IMR-90 (cell line): ENCODE data around the gene BCAP31. TPM values are rescaled to one million over a fixed set of nuclear protein-coding genes. Genes with fewer than 3 reads are reported as not detected.
A peak's percentile ranks its signal among the peaks of the same experiment; 100 is the strongest.

ENCODE experiments used
- ATAC-seq: fragments of 200-7000 bp; cut with Tn5 transposase; 2 replicates; pipeline ENCODE4 v1.9.1; 2020; ENCODE audit warnings: low read depth, mild to moderate bottlenecking, moderate library complexity
- BruUV-seq: library from RNA; stranded (reverse); fragments of 400-500 nt; replicated peaks from 2 replicates; lab custom pipeline; 2021; lab: Mats Ljungman, UMichigan
- CTCF ChIA-PET: fragments of 300-600 bp; formaldehyde crosslinking; extraction: SDS; loops from one replicate; lab custom pipeline; 2021; ENCODE audit warnings: antibody characterized with exemption; lab: Yijun Ruan, JAX
- POLR2A ChIA-PET: fragments of 300-600 bp; sonication (Branson Sonifier 250); formaldehyde crosslinking; loops from one replicate; lab custom pipeline; 2022; ENCODE audit warnings: antibody characterized with exemption; ENCODE audit not compliant: unreplicated experiment; lab: Charles Lee
- DNase-seq: peaks from one replicate; pipeline ENCODE4 v3.0.0; 2013
- H2AFZ ChIP-seq: replicated peaks from 2 replicates; pipeline ENCODE3; 2013; ENCODE audit warnings: low read length, mild to moderate bottlenecking; ENCODE audit not compliant: poor library complexity
- H2AK5ac ChIP-seq: 2 replicates; pipeline ENCODE4 v1.6.1; 2013; ENCODE audit warnings: low read depth, low read length, inconsistent platforms
- H2AK9ac ChIP-seq: replicated peaks from 2 replicates; pipeline ENCODE3; 2013; ENCODE audit warnings: mild to moderate bottlenecking, low read depth, low read length, moderate library complexity; ENCODE audit not compliant: poor library complexity
- H2BK120ac ChIP-seq: 2 replicates; pipeline ENCODE4 v1.6.1; 2013; ENCODE audit warnings: low read depth, low read length, inconsistent platforms
- H2BK15ac ChIP-seq: 3 replicates; pipeline ENCODE4 v1.6.1; 2013; ENCODE audit warnings: low read depth, low read length, inconsistent platforms
- H2BK20ac ChIP-seq: 2 replicates; pipeline ENCODE4 v1.6.1; 2013; ENCODE audit warnings: low read depth, mild to moderate bottlenecking, inconsistent platforms, low read length, moderate library complexity
- H2BK5ac ChIP-seq: 2 replicates; pipeline ENCODE4 v1.6.1; 2013; ENCODE audit warnings: mild to moderate bottlenecking, low read depth, low read length, inconsistent platforms; ENCODE audit not compliant: poor library complexity, severe bottlenecking
- H3K14ac ChIP-seq: replicated peaks from 2 replicates; pipeline ENCODE4 v1.6.1; 2013; ENCODE audit warnings: low read depth, low read length, inconsistent platforms
- H3K18ac ChIP-seq: 2 replicates; pipeline ENCODE4 v1.6.1; 2013; ENCODE audit warnings: low read depth, low read length, control low read depth
- H3K23ac ChIP-seq: 2 replicates; pipeline ENCODE4 v1.6.1; 2013; ENCODE audit warnings: low read depth, low read length, inconsistent platforms
- H3K27ac ChIP-seq: 2 replicates; pipeline ENCODE4 v1.5.1; 2013; ENCODE audit warnings: mild to moderate bottlenecking, control low read depth, low read length; ENCODE audit not compliant: insufficient read depth
- H3K27me3 ChIP-seq: 2 replicates; pipeline ENCODE4 v1.6.1; 2013; ENCODE audit warnings: low read length; ENCODE audit not compliant: control insufficient read depth, insufficient read depth
- H3K36me3 ChIP-seq: 2 replicates; pipeline ENCODE4 v1.6.1; 2013; ENCODE audit warnings: low read length, mixed read lengths; ENCODE audit not compliant: control insufficient read depth, insufficient read depth
- H3K4ac ChIP-seq: 2 replicates; pipeline ENCODE4 v1.6.1; 2013; ENCODE audit warnings: low read depth, low read length, inconsistent platforms
- H3K4me1 ChIP-seq: 2 replicates; pipeline ENCODE4 v1.6.1; 2013; ENCODE audit warnings: low read length, mixed read lengths; ENCODE audit not compliant: control insufficient read depth, insufficient read depth
- H3K4me2 ChIP-seq: 2 replicates; pipeline ENCODE4 v1.6.1; 2013; ENCODE audit warnings: low read depth, mild to moderate bottlenecking, control low read depth, low read length, moderate library complexity
- H3K4me3 ChIP-seq: 2 replicates; pipeline ENCODE4 v1.5.1; 2013; ENCODE audit warnings: low read depth, mild to moderate bottlenecking, control low read depth, low read length, moderate library complexity; ENCODE audit not compliant: insufficient read depth
- H3K56ac ChIP-seq: 2 replicates; pipeline ENCODE4 v1.6.1; 2013; ENCODE audit warnings: low read length, inconsistent platforms; ENCODE audit not compliant: insufficient read depth; ENCODE audit errors: extremely low read depth
- H3K79me1 ChIP-seq, 2 experiments: 2 replicates each; pipeline ENCODE4 v1.6.1; 2013; ENCODE audit warnings: low read length in 2 of 2, inconsistent platforms in 1 of 2, low read depth in 1 of 2
- H3K9ac ChIP-seq: 2 replicates; pipeline ENCODE4 v1.6.1; 2013; ENCODE audit warnings: low read depth, low read length, control low read depth
- H3K9me1 ChIP-seq: 2 replicates; pipeline ENCODE4 v1.6.1; 2013; ENCODE audit warnings: low read length, inconsistent platforms; ENCODE audit not compliant: insufficient read depth
- H3K9me3 ChIP-seq: 2 replicates; pipeline ENCODE4 v1.6.1; 2013; ENCODE audit warnings: low read length; ENCODE audit not compliant: control insufficient read depth, insufficient read depth
- H4K20me1 ChIP-seq: 2 replicates; pipeline ENCODE4 v1.6.1; 2013; ENCODE audit warnings: low read length, inconsistent platforms; ENCODE audit not compliant: insufficient read depth
- H4K5ac ChIP-seq: 2 replicates; pipeline ENCODE4 v1.6.1; 2013; ENCODE audit warnings: mild to moderate bottlenecking, low read depth, low read length, control low read depth
- H4K8ac ChIP-seq, 2 experiments: 2 replicates each; pipeline ENCODE4 v1.6.1; 2013; ENCODE audit warnings: low read depth in 2 of 2, low read length in 2 of 2, control low read depth in 1 of 2, inconsistent platforms in 1 of 2
- H4K91ac ChIP-seq: 2 replicates; pipeline ENCODE4 v1.6.1; 2013; ENCODE audit warnings: low read depth, low read length, inconsistent platforms; ENCODE audit not compliant: insufficient read depth
- BHLHE40 ChIP-seq: fragments of 150-350 bp; IDR thresholded peaks from 2 replicates; pipeline ENCODE4 v1.6.1; 2016; ENCODE audit warnings: mild to moderate bottlenecking, low read depth, low read length
- CEBPB ChIP-seq: IDR thresholded peaks from 2 replicates; pipeline ENCODE4 v1.6.1; 2012; ENCODE audit warnings: low read depth, low read length, improper control_type of control experiment
- FOS ChIP-seq: fragments of 150-350 bp; IDR thresholded peaks from 2 replicates; pipeline ENCODE4 v1.6.1; 2016; ENCODE audit warnings: low read depth, low read length
- MAFK ChIP-seq: IDR thresholded peaks from 2 replicates; pipeline ENCODE4 v1.6.1; 2012; ENCODE audit warnings: low read depth, low read length, improper control_type of control experiment
- MXI1 ChIP-seq: IDR thresholded peaks from 2 replicates; pipeline ENCODE4 v1.6.1; 2012; ENCODE audit warnings: low read depth, mild to moderate bottlenecking, low read length, moderate library complexity, borderline replicate concordance
- NFE2L2 ChIP-seq: fragments of 150-350 bp; IDR thresholded peaks from 2 replicates; pipeline ENCODE4 v1.6.1; 2016; ENCODE audit warnings: low read depth, mild to moderate bottlenecking, low read length
- POLR2A ChIP-seq: IDR thresholded peaks from 2 replicates; pipeline ENCODE4 v1.6.1; 2012; ENCODE audit warnings: mild to moderate bottlenecking, low read depth, low read length
- WGBS, 2 experiments: methylation state at CpG; one replicate each; pipeline versions ENCODE4 v1.1.5 to v1.1.7; 2013; ENCODE audit warnings: missing lambda C conversion rate in 2 of 2; ENCODE audit not compliant: insufficient read length in 1 of 2; ENCODE audit errors: extremely low coverage in 2 of 2; 5-methylcytosine and 5-hydroxymethylcytosine counted together
- dilution Hi-C: fragments of 300-500 bp; cut with HindIII; formaldehyde crosslinking; loops from one replicate; pipeline ENCODE4 v1.14.3; 2018; ENCODE audit warnings: low sequenced_read_pairs; ENCODE audit not compliant: unreplicated experiment
- in situ Hi-C: fragments of 300-500 bp; cut with MboI; formaldehyde crosslinking; loops from 3 replicates; pipeline ENCODE4 v1.14.3; 2019; ENCODE audit warnings: low sequenced_read_pairs, inconsistent platforms, mixed read lengths
- intact Hi-C: fragments of 100-400 bp; cut with micrococcal nuclease; formaldehyde crosslinking; loops from 2 replicates; pipeline ENCODE4 v1.10.0; 2022
- polyA plus RNA-seq, 3 experiments: library from polyadenylated mRNA; depleted of rRNA; stranded (reverse); fragments of >200 nt; gene quantifications; 2 replicates each; pipeline ENCODE4 v1.2.3, GENCODE V29; 2012; ENCODE audit warnings: low replicate concordance in 1 of 3
- total RNA-seq: library from RNA; depleted of rRNA; stranded (reverse); fragments of >200 nt; gene quantifications from 2 replicates; pipeline ENCODE4 v1.2.3, GENCODE V29; 2012
- TF ChIP-seq, protein P1 (sequence below): fragments of 150-350 bp; IDR thresholded peaks from 2 replicates; pipeline ENCODE4 v1.6.1; 2017; ENCODE audit warnings: mild to moderate bottlenecking, antibody characterized with exemption, low read length, low read depth

Gene BCAP31
- total and polyA plus RNA-seq, 2 of the 4 experiments (the other 2 are of a cell fraction), result 125 to 244 TPM

- Histone ChIP-seq H3K36me3 (no peaks in the 10 kb centered on the region; the same call in 1 of the 2 replicates), H4K20me1 (no peaks in the 10 kb centered on the region; the same call in 1 of the 2 replicates), H3K4me1 (peaks cover 17% of the 10 kb centered on the region), H2BK20ac (no peak overlapping the region), H3K4me3 (no peak overlapping the region), H4K5ac (no peak overlapping the region; the same call in 1 of the 2 replicates), H4K8ac (peak overlapping the region in 1 of 2 experiments; percentile 62; a peak in 1 of 4 replicates), H3K18ac (no peak overlapping the region), H3K56ac (no peak overlapping the region), H3K79me1 (peaks cover 0 to 17% of the 10 kb centered on the region in 2 experiments; a peak in 2 of 4 replicates), H2AK5ac (peak overlapping the region; percentile 57), H3K4ac (peak overlapping the region; percentile 85), H2BK120ac (peak overlapping the region; percentile 49; the same call in 1 of the 2 replicates), H4K91ac (peak overlapping the region; percentile 78; the same call in 1 of the 2 replicates), H2BK5ac (peak overlapping the region; percentile 46), H2AK9ac (peak overlapping the region; percentile 96), H3K14ac (no peak overlapping the region), H3K23ac (no peak overlapping the region), H2AFZ (peak overlapping the region; percentile 89), H3K9ac (peak overlapping the region; percentile 11), H3K9me1 (no peaks in the 10 kb centered on the region), H3K27ac (peak overlapping the region; percentile 94), H3K27me3 (no peaks in the 10 kb centered on the region), H3K4me2 (no peak overlapping the region), H3K9me3 (no peaks in the 10 kb centered on the region; the same call in 1 of the 2 replicates), H2BK15ac (peak overlapping the region; percentile 1; the same call in 1 of the 3 replicates)
- 85% methylated on average over 36 of the region's 56 CpGs; no CpG with 5 or more reads in 1 of the 2 experiments for WGBS, 2 experiments
- in situ Hi-C loops (loop anchor here (10.0 kb wide), 1 partner anchor 198 kb away; no protein-coding TSS in a partner anchor), intact Hi-C loops (loop anchor here (1.0 kb wide), 1 partner anchor 28 kb away; no protein-coding TSS in a partner anchor), dilution Hi-C loops (no loop called here)
- ChIA-PET POLR2A (no interaction called here), CTCF (no interaction called here)
- no TSS peak for BruUV-seq
- ATAC-seq (no peak), DNase-seq (no peak)
- TF ChIP-seq POLR2A (no peak), MAFK (no peak), NFE2L2 (no peak), CEBPB (no peak), FOS (no peak), MXI1 (no peak), BHLHE40 (no peak)
- TF ChIP-seq, protein P1, sequence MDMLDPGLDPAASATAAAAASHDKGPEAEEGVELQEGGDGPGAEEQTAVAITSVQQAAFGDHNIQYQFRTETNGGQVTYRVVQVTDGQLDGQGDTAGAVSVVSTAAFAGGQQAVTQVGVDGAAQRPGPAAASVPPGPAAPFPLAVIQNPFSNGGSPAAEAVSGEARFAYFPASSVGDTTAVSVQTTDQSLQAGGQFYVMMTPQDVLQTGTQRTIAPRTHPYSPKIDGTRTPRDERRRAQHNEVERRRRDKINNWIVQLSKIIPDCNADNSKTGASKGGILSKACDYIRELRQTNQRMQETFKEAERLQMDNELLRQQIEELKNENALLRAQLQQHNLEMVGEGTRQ, result no peak
Measured at GRCh38 chrX:153766871-153767673, 42.9 kb upstream of the BCAP31 start.
